Esophagus squamous epithelium (tissue), 4 donors: ENCODE data around the gene ZFP14.

Experiments
- POLR2A ChIP-seq, 4 donors: fragments of 450-650 bp; IDR thresholded peaks; one replicate each; pipeline ENCODE4 v1.6.1; 2017; ENCODE audit warnings: antibody characterized with exemption in 4 of 4, mild to moderate bottlenecking in 4 of 4, moderate library complexity in 3 of 4
- TF ChIP-seq, protein P1 (sequence below), 6 experiments: fragments of 450-650 bp in 4 of 6; fragments of 200-600 bp in 2 of 6; sonication (generic) in 2 of 6; IDR thresholded peaks; one replicate each; pipeline ENCODE4 v1.5.1; 2016 to 2019; ENCODE audit warnings: antibody characterized with exemption in 6 of 6, mild to moderate bottlenecking in 4 of 6, moderate library complexity in 4 of 6

DNA sequence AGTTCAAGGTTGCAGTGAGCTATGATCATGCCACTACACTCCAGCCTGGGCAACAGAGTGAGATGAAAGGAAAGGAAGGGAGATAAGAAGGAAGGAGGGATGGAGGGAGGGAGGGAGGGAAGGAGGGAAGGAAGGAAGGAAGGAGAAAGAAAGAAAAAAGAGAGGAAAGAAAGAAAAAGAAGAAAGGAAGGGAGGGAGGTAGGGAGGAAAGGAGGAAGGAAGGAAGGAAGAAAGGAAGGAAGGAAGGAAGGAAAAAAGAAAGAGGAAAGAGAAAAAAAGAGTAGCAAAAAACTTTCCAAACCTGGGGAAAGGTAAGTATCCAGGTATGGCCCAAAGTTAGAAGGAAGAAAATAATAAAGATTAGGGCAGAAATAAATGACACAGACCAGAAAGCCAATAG, 7.1 kb downstream of the ZFP14 start:
- TF ChIP-seq, protein P1, sequence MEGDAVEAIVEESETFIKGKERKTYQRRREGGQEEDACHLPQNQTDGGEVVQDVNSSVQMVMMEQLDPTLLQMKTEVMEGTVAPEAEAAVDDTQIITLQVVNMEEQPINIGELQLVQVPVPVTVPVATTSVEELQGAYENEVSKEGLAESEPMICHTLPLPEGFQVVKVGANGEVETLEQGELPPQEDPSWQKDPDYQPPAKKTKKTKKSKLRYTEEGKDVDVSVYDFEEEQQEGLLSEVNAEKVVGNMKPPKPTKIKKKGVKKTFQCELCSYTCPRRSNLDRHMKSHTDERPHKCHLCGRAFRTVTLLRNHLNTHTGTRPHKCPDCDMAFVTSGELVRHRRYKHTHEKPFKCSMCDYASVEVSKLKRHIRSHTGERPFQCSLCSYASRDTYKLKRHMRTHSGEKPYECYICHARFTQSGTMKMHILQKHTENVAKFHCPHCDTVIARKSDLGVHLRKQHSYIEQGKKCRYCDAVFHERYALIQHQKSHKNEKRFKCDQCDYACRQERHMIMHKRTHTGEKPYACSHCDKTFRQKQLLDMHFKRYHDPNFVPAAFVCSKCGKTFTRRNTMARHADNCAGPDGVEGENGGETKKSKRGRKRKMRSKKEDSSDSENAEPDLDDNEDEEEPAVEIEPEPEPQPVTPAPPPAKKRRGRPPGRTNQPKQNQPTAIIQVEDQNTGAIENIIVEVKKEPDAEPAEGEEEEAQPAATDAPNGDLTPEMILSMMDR (IDR thresholded peaks at IDR 0.05) = no peak
- TF ChIP-seq POLR2A (IDR thresholded peaks at IDR 0.05) = no peak
